ENCODE measurements around the gene GRIK3. TPM values are rescaled to one million over a fixed set of nuclear protein-coding genes. Genes with fewer than 3 reads are reported as not detected.

The GRIK3 gene
- total and polyA plus RNA-seq, 3 experiments from 2014 or later = not detected

DNA sequence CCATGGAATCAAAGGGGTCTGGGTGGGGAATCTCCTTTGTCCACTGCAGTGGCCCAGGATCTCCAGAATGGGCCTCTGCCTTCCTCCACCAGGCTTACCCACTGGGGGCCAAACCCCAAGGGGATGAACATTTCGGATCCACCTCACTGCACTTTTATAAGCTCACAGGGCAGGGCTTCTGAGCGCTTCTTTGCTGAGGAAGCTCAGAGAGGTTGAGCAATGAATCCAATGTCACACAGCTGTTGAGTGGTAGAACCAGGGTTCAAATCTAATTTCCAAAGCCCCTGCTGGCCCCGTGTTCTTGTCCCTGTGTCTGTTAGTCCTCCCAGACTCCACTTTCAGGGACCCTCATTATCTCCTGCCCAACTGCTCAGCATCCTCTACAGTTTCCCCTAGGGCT is 250.8 kb downstream of the GRIK3 start:
- CTCF ChIA-PET = no interaction called here
- Mint-ChIP-seq H3K36me3 (no peaks in the 10 kb centered on the region), H3K27ac (no peak overlapping the region), H3K4me3 (no peak overlapping the region), H3K9me3 (no peaks in the 10 kb centered on the region), H3K4me1 (no peaks in the 10 kb centered on the region), H3K27me3 (peaks cover 3 to 30% of the 10 kb centered on the region in 2 donors)
- no peak overlapping the region for H3K27ac ChIP-seq (ENCODE audit: low read depth, low read length)
- peaks cover 3% of the 10 kb centered on the region for H3K27me3 ChIP-seq (ENCODE audit: insufficient read depth, low read length, poor library complexity, severe bottlenecking)
- H3K9me3 ChIP-seq (ENCODE audit: low read length) = no peaks in the 10 kb centered on the region
- H3K4me1 ChIP-seq (ENCODE audit: insufficient read depth, low read length) = no peaks in the 10 kb centered on the region
- no peak overlapping the region for H3K4me3 ChIP-seq (ENCODE audit: low read length)
- POLR2A ChIA-PET = no interaction called here
- no peaks in the 10 kb centered on the region for H3K36me3 ChIP-seq (ENCODE audit: insufficient read depth, low read length)
- DNase-seq = no peak

GRCh38 chr1:36782785-36783184 is 251.5 kb downstream of the GRIK3 start:
- Mint-ChIP-seq H3K9me3 (no peaks in the 10 kb centered on the region), H3K4me1 (no peaks in the 10 kb centered on the region), H3K4me3 (no peak overlapping the region), H3K36me3 (no peaks in the 10 kb centered on the region), H3K27me3 (peaks cover 3 to 27% of the 10 kb centered on the region in 2 donors), H3K27ac (no peak overlapping the region)
- Histone ChIP-seq H3K9me3 (ENCODE audit: low read length) (no peaks in the 10 kb centered on the region), H3K27ac (ENCODE audit: low read depth, low read length) (no peak overlapping the region), H3K4me1 (ENCODE audit: insufficient read depth, low read length) (no peaks in the 10 kb centered on the region), H3K4me3 (ENCODE audit: low read length) (no peak overlapping the region), H3K36me3 (ENCODE audit: insufficient read depth, low read length) (no peaks in the 10 kb centered on the region), H3K27me3 (ENCODE audit: insufficient read depth, low read length, poor library complexity, severe bottlenecking) (peaks cover 3% of the 10 kb centered on the region)
- CTCF ChIA-PET = no interaction called here
- no peak for DNase-seq
- POLR2A ChIA-PET = no interaction called here

- ChIA-PET CTCF (no interaction called here), POLR2A (no interaction called here)
- Mint-ChIP-seq H3K9me3 (no peaks in the 10 kb centered on the region), H3K27ac (no peak overlapping the region), H3K4me1 (no peaks in the 10 kb centered on the region), H3K36me3 (no peaks in the 10 kb centered on the region), H3K27me3 (peaks cover 3 to 25% of the 10 kb centered on the region in 2 donors), H3K4me3 (no peak overlapping the region)
- Histone ChIP-seq H3K27me3 (ENCODE audit: insufficient read depth, low read length, poor library complexity, severe bottlenecking) (no peaks in the 10 kb centered on the region), H3K4me1 (ENCODE audit: insufficient read depth, low read length) (no peaks in the 10 kb centered on the region), H3K36me3 (ENCODE audit: insufficient read depth, low read length) (no peaks in the 10 kb centered on the region), H3K4me3 (ENCODE audit: low read length) (no peak overlapping the region), H3K27ac (ENCODE audit: low read depth, low read length) (no peak overlapping the region), H3K9me3 (ENCODE audit: low read length) (no peaks in the 10 kb centered on the region)
- no peak for DNase-seq
These were observed 252.2 kb downstream of the GRIK3 start for GRCh38 chr1:36782085-36782484.

- Mint-ChIP-seq H3K4me1 (no peaks in the 10 kb centered on the region), H3K36me3 (no peaks in the 10 kb centered on the region), H3K9me3 (no peaks in the 10 kb centered on the region), H3K27ac (no peak overlapping the region), H3K4me3 (no peak overlapping the region), H3K27me3 (peaks cover 3 to 29% of the 10 kb centered on the region in 2 donors)
- DNase-seq = no peak
- Histone ChIP-seq H3K27me3 (ENCODE audit: insufficient read depth, low read length, poor library complexity, severe bottlenecking) (no peaks in the 10 kb centered on the region), H3K4me1 (ENCODE audit: insufficient read depth, low read length) (no peaks in the 10 kb centered on the region), H3K36me3 (ENCODE audit: insufficient read depth, low read length) (no peaks in the 10 kb centered on the region), H3K4me3 (ENCODE audit: low read length) (no peak overlapping the region), H3K27ac (ENCODE audit: low read depth, low read length) (no peak overlapping the region), H3K9me3 (ENCODE audit: low read length) (no peaks in the 10 kb centered on the region)
- ChIA-PET CTCF (interaction anchor here (1.0 kb wide), 1 partner anchor 9 kb away, joined by 3 read pairs; no protein-coding TSS in a partner anchor), POLR2A (no interaction called here)
These were observed 253.2 kb downstream of the GRIK3 start for GRCh38 chr1:36781098-36781497.

- no peak overlapping the region for H3K4me3 Mint-ChIP-seq
- H3K27me3 ChIP-seq (ENCODE audit: insufficient read depth, low read length, poor library complexity, severe bottlenecking) = no peaks in the 10 kb centered on the region
- POLR2A ChIA-PET = no interaction called here
- H3K9me3 Mint-ChIP-seq = no peaks in the 10 kb centered on the region
- H3K36me3 Mint-ChIP-seq = no peaks in the 10 kb centered on the region
- no peak overlapping the region for H3K27ac Mint-ChIP-seq
- no peak overlapping the region for H3K4me3 ChIP-seq (ENCODE audit: low read length)
- no peaks in the 10 kb centered on the region for H3K9me3 ChIP-seq (ENCODE audit: low read length)
- no peaks in the 10 kb centered on the region for H3K4me1 ChIP-seq (ENCODE audit: insufficient read depth, low read length)
- H3K4me1 Mint-ChIP-seq = no peaks in the 10 kb centered on the region
- no peak overlapping the region for H3K27ac ChIP-seq (ENCODE audit: low read depth, low read length)
- peaks cover 8 to 30% of the 10 kb centered on the region in 2 donors for H3K27me3 Mint-ChIP-seq
- H3K36me3 ChIP-seq (ENCODE audit: insufficient read depth, low read length) = no peaks in the 10 kb centered on the region
- CTCF ChIA-PET = no interaction called here
- no peak for DNase-seq
These were observed 255.6 kb downstream of the GRIK3 start for GRCh38 chr1:36778740-36779139.

DNA sequence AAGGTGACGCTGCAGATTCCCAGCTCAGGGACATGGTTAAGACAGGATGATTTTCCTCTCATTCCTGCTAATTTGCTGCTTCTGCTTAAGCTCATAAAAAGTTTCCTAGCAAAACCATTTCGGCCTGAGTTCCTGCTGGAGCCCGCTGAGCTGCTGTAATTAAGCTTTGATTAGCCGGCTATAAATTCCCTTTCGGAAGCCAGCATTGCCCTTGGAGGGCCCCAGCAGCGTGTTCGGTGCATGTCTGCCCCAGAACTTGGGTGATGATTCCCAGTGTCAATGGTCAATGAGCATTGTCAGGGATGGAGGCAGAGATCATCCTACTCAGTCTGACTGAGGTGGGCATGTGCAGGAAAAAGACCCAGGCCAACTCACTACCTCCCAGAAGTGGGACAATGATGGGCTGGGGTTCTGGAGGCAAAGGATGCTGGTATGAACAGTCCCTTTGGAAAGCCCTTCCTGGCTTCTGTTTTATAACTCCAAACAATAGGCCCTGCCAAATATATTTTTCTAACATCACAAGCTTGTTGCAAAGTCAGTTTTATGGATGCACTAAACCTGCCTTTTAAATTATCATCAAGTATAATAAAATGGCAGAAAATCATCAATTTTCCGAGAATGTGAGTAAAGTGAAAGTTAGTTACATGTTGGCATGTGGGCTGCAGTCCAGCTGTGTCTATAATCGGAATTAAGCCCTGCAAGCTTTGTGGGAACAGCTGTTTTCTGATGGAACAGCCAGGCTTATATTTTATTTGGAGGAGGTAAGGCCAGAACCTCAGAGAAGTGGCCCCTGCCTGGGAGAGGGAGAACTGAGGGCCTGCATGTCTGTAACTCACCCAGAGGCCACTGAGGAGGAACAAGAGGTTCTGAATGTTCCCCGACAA is 257.1 kb downstream of the GRIK3 start:
- POLR2A ChIA-PET = no interaction called here
- Histone ChIP-seq H3K4me3 (ENCODE audit: low read length) (no peak overlapping the region), H3K27me3 (ENCODE audit: insufficient read depth, low read length, poor library complexity, severe bottlenecking) (no peaks in the 10 kb centered on the region), H3K36me3 (ENCODE audit: insufficient read depth, low read length) (no peaks in the 10 kb centered on the region), H3K4me1 (ENCODE audit: insufficient read depth, low read length) (no peaks in the 10 kb centered on the region), H3K27ac (ENCODE audit: low read depth, low read length) (no peak overlapping the region), H3K9me3 (ENCODE audit: low read length) (no peaks in the 10 kb centered on the region)
- no peaks in the 10 kb centered on the region for H3K4me1 Mint-ChIP-seq
- H3K4me3 Mint-ChIP-seq = no peak overlapping the region
- CTCF ChIA-PET = no interaction called here
- H3K27me3 Mint-ChIP-seq = peaks cover 8 to 31% of the 10 kb centered on the region in 2 donors
- DNase-seq = no peak
- H3K9me3 Mint-ChIP-seq = no peaks in the 10 kb centered on the region
- H3K27ac Mint-ChIP-seq = no peak overlapping the region
- H3K36me3 Mint-ChIP-seq = no peaks in the 10 kb centered on the region

- Histone ChIP-seq H3K36me3 (ENCODE audit: insufficient read depth, low read length) (no peaks in the 10 kb centered on the region), H3K27ac (ENCODE audit: low read depth, low read length) (no peak overlapping the region), H3K4me3 (ENCODE audit: low read length) (no peak overlapping the region), H3K27me3 (ENCODE audit: insufficient read depth, low read length, poor library complexity, severe bottlenecking) (no peaks in the 10 kb centered on the region), H3K9me3 (ENCODE audit: low read length) (no peaks in the 10 kb centered on the region), H3K4me1 (ENCODE audit: insufficient read depth, low read length) (no peaks in the 10 kb centered on the region)
- no peak overlapping the region for H3K4me3 Mint-ChIP-seq
- no peak for DNase-seq
- no peaks in the 10 kb centered on the region for H3K9me3 Mint-ChIP-seq
- H3K4me1 Mint-ChIP-seq = no peaks in the 10 kb centered on the region
- CTCF ChIA-PET = no interaction called here
- H3K27me3 Mint-ChIP-seq = peaks cover 13 to 30% of the 10 kb centered on the region in 2 donors
- H3K27ac Mint-ChIP-seq = no peak overlapping the region
- POLR2A ChIA-PET = no interaction called here
- H3K36me3 Mint-ChIP-seq = no peaks in the 10 kb centered on the region
These were observed 258.1 kb downstream of the GRIK3 start for GRCh38 chr1:36776256-36776655.

DNA sequence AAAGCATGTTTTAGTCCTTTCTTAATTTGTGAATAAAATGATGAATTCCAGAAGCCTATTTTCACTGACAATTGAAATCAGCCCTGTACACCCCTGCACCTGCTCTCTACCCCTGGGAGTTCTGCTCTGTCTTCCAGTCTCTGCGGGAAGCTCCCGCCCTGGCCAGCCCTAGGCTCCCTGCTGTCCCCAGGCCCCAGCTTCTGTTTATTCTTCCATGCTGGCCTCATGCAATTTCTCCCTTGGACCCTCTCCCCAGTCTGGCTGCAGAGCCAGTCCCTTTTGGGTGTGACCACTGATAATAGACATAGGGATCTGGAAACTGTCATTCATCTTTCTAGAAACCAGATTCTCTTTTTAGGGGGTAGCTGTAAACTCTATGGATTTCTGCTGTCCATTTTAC is 258.6 kb downstream of the GRIK3 start:
- H3K4me1 Mint-ChIP-seq = no peaks in the 10 kb centered on the region

More for the DNA sequence above, 258.6 kb downstream of the GRIK3 start:
- Mint-ChIP-seq H3K27ac (peak overlapping the region in 1 of 8 donors; percentile 56), H3K27me3 (peaks cover 13 to 34% of the 10 kb centered on the region in 2 donors), H3K9me3 (no peaks in the 10 kb centered on the region), H3K36me3 (no peaks in the 10 kb centered on the region), H3K4me3 (no peak overlapping the region)
- no peak for DNase-seq
- ChIA-PET CTCF (no interaction called here), POLR2A (no interaction called here)
- Histone ChIP-seq H3K9me3 (ENCODE audit: low read length) (no peaks in the 10 kb centered on the region), H3K27ac (ENCODE audit: low read depth, low read length) (no peak overlapping the region), H3K36me3 (ENCODE audit: insufficient read depth, low read length) (no peaks in the 10 kb centered on the region), H3K4me3 (ENCODE audit: low read length) (no peak overlapping the region), H3K27me3 (ENCODE audit: insufficient read depth, low read length, poor library complexity, severe bottlenecking) (no peaks in the 10 kb centered on the region), H3K4me1 (ENCODE audit: insufficient read depth, low read length) (no peaks in the 10 kb centered on the region)
